Skeletal muscle cell (primary cell): Measurements from ENCODE around the gene FKBP5.
"Not testable (repeated sequence)": the region's sequence is repeated elsewhere in the genome, so short reads cannot be mapped to it uniquely, and the experiment has no call there.

ENCODE experiments used
- DNase-seq: peaks from one replicate; pipeline ENCODE4 v3.0.0-alpha.2; 2010; ENCODE audit warnings: low read depth
- H3K4me3 ChIP-seq: 2 replicates; pipeline ENCODE4 v1.5.1; 2011; ENCODE audit warnings: low read depth, mild to moderate bottlenecking, control low read depth, low read length, moderate library complexity

The FKBP5 gene

DNA sequence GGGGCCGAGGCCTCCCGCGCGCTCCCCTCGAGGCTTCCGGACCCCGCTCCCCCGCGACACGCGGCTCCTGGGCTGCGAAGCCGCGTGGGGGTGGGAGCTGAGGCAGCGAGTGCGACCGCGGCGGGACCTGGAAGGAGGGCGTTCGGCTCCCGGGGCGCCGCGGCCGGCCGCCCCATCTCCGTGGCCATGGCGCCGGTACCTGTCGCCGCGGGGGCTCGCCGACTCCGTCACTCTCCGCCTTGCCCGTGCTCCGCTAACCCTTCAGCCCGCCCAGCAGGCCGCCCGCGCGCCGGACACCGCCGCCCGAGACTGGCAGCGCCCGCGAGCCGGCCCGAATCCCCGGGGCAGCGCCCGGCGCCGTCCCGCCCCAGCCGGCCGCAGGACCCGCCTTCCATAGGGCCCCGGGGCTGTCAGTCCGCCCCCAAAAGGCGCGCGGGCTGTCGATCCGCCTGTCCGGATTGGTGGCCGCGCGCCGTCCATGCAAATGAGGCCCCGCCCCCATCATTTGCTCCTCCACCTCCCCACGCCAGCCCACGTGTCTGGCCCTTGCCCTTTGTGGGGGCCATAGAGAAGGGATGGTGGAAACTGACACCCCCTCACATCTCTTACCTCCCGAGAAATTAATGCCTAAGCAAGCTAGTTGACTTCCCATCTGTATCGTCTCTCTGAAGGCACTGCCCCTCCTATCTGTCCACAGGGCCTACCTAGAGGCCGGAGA is at the start of gene FKBP5:
FKBP5 (minus strand) TSS at position 311 of the 718 bp plus-strand sequence. CDS start 46,091 bp downstream, outside the sequence.
- peak; percentile 76 for DNase-seq
- H3K4me3 ChIP-seq: peak within 1 kb of the TSS; percentile 90

DNA sequence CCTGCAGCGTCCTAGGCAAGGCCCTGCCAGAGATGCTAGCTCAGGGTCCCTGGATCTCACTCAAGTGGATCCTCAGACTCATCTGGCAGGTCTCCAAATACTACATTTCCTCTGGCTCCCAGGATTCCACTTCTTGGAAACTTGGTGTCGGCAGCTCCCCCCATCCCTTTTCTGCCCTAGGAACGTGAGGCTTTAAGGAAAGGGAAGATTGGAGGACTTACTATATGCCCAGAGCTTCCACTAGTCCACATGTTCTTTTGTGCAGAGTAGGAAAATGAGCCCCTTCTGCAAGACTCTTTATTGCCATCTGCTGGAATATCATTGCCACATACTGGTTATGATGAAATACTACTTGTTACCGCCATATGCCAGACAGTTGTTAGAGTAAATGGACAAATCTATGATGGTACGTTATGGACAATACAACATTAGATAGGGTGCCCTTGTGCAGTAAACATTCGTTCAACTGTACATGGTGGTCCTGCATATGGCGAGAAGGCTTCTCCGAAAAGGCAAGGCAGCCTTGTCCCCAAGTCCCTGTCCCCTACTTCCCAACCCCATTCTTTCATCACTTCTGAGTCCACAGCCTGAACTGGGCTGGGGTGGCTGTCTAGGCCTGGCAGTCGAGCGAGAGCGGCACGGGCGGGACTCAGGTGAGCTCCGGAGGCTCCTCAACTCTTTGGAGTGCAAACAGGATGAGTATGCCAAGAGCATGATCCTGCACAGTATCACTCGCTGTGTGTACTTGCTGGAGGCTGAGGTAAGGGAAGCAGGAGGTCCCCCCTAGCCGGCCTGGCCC is 48.9 kb upstream of the FKBP5 start:
- DNase-seq: peak; percentile 59

DNA sequence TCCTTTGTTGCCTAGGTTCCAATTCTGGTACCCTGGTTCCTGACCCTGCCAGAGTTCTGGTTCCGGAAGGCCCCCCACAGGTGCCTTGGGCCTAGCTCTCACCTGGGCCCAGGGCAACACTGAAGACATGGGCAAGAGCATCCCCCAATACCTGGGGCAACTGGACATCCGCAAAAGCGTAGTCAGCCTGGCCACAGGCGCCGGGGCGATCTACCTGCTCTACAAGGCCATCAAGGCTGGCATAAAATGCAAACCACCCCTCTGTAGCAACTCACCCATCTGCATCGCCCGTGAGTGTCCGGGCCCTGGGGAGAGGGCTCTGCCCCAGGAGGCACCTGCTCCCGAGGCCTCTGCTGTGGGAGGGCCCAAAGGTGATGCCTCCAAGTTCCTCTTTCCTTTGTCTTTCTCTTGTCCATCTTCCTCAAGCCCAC is 48.3 kb upstream of the FKBP5 start, which contains the start of gene ARMC12:
ARMC12 (plus strand) TSS at position 51 of the 431 bp plus-strand sequence; CDS start at position 128, 77 bp downstream.
- H3K4me3 ChIP-seq: no peak within 1 kb of the TSS
- DNase-seq: no peak

More for the DNA sequence above, 48.9 kb upstream of the FKBP5 start:
- H3K4me3 ChIP-seq: no peak overlapping the region

DNA sequence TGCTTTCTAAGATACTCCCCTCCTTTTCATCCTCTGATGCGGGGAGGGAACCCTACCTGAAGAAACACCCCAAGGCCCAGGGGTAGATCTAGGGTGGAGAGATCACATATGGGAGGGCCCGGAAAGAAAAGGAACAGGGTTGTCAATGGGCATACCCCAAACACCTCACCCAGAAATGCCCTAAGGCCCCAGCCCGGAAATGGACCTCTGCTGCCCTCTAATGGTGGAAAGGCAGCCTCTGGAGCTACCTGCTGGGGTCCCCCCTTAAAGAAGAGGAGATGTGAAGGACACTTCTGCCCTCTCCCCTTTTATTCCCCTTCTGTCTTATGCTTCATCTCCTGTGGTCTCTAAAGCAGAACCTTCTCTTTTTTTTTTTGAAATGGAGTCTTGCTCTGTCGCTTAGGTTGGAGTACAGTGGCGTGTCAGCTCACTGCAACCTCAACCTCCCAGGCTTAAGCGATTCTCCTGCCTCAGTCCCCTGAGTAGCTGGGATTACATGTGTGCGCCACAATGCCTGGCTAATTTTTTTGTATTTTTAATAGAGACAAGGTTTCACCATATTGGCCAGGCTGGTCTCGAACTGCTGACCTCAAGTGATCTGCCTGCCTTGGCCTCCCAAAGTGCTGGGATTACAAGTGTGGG is 47.7 kb upstream of the FKBP5 start:
- H3K4me3 ChIP-seq: no peak overlapping the region
- DNase-seq: no peak

DNA sequence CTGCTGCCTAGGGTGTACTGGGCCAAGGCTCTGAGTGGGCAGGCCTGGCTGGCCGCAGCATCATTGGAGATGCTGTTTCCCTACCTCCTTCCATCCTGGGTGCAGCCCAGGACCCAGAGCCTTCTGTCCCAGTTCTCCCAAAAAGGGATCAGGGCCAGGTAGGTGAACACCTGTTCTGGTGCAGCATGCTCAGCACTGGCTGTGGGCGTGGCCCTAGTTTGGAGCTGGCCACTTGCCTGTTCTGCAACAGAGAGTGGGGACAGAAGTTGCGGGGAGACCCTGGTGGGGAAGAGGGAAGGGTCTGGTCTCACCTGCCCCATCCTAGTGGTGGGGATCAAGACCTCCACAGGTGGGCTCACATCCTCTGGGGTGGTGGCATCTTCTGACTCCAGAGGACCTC is 46.7 kb upstream of the FKBP5 start:
- H3K4me3 ChIP-seq: no peak overlapping the region
- no peak for DNase-seq

DNA sequence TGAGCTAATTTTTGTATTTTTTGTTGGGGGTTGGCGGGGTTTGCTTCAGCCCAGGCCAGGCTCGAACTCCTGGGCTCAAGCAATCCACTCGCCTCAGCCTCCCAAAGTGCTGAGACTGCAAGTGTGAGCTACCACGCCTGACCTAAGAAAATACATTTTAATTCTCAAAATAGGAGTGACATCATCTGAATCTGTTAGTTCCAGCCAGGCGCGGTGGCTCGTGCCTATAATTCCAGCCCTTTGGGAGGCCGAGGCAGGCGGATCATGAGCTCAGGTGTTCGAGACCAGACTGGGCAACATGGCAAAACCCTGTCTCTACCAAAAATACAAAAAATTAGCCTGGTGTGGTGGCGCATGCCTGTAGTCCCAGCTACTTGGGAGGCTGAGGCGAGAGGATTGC is 45.6 kb upstream of the FKBP5 start:
- not testable (repeated sequence) for H3K4me3 ChIP-seq

DNA sequence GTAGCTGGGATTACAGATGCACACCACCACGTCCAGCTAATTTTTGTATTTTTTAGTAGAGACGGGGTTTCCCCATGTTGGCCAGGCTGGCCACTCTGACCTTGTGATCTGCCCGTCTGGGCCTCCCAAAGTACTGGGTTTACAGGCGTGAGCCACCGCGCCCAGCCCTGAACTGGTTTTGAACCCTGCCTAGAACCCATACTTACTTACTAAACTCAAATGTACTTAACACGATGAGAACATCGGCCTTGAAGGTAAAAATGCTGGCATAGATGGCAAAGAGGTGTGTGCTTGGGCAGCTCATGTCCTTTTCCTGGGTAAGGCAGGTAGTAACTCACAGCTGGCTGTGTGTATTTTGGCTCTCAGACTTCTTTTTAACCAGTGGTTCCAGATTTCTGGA is 44.9 kb upstream of the FKBP5 start:
- no peak for DNase-seq
- no peak overlapping the region for H3K4me3 ChIP-seq

More for the DNA sequence above, 45.6 kb upstream of the FKBP5 start:
- not testable (repeated sequence) for DNase-seq

DNA sequence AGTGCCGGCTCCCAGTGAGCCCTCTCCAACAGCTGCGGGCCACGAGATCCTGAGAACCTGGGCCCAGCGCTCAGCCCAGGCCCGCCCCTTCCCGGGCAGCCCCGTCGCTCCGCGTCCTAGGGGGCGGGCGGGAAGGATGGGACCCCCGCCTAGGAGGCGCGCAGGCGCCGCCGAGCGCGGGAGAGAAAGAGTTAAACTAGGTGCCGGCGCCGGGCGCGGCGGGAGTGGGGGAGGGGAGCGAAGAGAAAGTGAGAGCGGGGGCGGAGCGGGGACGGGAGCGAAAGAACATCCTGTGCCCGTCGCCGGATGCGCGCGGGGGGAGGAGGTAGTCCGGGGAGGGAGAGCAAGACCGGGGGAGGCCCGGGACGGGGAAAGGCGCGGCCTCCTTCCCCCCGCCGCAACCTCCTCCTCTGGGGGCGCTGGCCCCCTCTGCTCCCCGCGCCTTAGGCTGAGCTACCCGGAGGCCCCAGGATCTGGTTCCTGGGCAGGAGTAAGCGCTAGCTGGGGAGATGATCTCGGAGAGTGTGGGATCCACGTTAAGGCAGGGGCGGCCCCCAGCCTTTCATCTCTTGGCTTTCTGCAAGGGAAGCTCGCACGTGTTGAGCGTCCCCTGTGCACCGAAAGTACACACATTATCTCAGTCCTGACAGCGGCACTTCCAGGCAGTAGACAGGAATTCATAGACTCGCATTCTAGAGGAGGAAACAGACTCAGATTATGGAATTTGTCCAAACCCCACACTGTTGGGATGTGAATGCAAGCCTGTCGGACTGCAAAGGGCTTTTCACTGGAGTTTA is 43.2 kb upstream of the FKBP5 start:
- H3K4me3 ChIP-seq: peak overlapping the region; percentile 51
- peak; percentile 98 for DNase-seq

DNA sequence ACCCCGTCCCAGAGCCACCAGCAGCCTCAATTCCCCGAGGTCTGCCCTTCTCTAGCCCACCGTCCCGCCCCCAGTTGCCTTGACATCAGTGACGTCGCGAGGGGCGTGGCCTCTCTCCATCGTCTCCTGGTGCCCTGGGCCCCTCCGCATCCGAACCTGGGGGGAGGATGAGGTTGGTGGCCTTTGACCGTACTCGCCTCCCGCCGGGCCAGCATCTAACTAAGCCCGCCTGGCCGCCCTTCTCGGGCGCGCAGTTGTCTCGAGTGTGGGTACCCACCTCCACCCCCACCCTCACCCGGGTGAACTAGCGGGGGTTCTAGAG is 42.7 kb upstream of the FKBP5 start:
- peak; percentile 83 for DNase-seq
- peak overlapping the region; percentile 51 for H3K4me3 ChIP-seq

DNA sequence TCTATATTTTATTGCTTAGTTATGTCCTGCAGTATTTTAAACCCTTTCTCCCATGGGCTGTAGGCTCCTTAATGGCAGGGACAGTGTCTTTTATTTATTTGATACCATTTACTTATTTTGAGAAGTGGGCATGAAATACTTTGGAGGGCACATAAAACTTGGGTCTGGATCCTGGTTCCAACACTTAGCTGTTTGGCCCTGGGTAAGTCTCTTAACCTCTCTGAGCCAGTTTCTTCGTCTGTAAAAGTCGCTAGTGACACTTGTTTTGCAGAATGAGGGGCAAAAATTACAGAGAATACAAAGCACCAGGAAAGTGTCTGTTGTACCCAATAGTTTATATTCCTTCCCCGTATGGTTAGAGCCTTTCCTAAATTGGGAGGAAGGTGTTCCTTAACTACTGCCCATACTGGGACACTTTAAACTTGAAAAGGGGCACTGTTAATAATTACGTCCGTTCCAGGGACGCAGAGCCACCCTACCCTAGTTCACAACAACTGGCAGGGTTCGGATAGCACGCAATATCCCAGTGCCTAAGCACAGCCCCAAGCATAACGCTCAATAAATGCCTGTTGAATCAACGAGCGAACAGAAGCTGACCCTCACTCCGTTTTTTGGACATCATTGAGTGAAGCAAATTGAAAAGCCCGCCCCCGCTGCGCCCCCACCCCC is 42.2 kb upstream of the FKBP5 start:
- H3K4me3 ChIP-seq: peak overlapping the region; percentile 32
- DNase-seq: no peak

DNA sequence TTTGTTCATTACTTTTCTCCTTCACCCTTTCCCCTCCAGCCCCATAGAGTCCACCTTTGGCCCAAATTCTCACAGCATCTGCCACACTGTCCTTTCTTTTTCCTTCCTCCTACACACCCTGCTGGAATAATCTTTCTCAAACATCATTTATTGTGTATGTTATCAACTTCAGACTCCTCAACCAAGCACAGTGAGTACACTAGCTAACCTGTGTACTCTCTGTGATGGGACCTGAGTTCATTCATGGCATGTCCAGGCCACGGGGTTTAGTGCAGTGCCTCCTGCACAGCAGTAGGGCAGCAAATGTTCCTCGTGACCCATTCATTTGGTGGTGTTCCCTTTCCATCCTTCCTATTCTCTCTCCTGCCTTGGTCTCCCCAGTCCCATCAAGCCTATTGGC is 41.0 kb upstream of the FKBP5 start:
- no peak for DNase-seq
- no peak overlapping the region for H3K4me3 ChIP-seq

DNA sequence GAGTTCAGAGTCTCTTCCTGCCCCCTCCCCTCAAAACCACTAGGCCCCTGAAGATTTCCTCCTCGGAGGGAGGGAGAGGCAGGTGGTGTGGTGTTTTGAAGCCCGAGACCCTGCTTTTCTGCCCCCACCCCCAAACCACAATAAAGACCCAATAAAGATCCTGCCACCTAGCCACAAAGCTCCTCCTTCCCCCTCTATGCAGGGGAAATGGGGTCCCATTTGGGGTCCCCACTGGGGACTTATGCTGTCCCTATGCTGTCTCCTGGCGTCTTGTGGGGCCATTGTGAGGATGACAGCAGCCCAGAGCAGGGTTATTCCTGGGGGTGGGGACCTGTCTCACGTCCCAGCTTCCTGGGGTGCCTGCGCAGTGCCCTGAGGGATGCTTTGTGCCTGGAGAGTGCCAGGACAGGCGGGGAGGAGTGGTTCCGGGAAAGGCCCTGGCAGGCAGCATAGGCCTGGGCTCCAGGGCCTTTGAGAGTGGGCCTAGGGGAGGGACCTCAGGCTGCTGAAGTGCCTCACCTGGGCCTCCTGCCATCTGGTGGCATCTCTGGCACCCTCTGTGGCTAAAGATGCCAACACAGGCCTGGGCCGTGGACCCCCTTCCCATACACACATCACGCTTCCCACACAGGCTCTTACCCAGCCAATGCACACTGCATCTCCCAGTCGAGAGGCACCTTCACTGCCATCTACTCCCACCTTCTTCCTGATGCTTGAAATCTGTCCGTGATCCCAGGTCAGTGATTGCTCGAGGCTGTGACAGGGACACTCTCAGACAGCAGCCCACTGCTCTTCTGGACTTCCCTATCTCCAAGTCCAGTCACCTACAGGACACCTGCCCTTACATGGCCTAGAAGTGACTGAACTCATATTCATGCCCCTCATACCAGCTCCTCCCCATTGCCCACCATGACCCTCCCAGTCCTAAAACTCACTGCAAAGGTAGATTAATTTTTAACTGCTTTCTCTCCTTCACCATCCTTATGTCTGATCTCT is 40.3 kb upstream of the FKBP5 start:
- H3K4me3 ChIP-seq: no peak overlapping the region

DNA sequence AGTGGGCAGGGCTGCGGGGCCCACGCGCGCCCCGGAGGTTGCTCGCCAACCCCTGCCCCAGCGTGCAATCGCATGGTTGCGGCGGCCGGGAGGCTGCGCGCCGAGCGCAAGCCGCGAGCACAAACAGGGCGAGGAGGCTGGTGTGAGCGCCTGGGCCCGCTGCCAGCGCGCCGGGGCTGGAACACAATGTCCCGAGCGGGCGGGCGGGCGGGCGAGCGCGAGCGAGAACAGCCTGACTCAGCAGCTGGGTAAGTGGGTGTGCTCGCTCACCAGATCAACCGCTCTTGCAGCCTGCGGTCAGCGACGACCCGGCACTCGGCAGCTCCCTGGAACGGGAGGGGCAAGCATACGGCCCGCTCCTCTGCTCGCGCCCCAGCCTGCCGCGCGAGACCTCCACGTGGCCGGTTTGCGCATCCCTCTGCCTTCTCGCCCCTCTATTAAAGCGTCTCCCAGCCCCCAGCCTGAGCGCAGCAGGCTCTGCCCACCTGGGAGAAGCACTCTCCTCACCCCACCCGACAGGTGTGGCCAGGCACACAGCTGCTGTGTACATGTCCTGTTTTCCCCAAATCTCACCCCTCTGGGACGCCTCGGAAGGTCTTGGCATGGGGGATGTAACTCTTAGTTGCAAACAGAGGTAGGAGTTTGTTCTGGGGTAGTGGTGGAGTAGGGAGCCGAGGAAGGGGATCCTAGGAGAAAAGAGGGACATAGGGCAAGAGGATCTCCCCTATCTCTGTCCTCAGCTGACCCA is 39.4 kb upstream of the FKBP5 start:
- DNase-seq: peak; percentile 99
- H3K4me3 ChIP-seq: peak overlapping the region; percentile 47

More for the DNA sequence above, 40.3 kb upstream of the FKBP5 start:
- no peak for DNase-seq

DNA sequence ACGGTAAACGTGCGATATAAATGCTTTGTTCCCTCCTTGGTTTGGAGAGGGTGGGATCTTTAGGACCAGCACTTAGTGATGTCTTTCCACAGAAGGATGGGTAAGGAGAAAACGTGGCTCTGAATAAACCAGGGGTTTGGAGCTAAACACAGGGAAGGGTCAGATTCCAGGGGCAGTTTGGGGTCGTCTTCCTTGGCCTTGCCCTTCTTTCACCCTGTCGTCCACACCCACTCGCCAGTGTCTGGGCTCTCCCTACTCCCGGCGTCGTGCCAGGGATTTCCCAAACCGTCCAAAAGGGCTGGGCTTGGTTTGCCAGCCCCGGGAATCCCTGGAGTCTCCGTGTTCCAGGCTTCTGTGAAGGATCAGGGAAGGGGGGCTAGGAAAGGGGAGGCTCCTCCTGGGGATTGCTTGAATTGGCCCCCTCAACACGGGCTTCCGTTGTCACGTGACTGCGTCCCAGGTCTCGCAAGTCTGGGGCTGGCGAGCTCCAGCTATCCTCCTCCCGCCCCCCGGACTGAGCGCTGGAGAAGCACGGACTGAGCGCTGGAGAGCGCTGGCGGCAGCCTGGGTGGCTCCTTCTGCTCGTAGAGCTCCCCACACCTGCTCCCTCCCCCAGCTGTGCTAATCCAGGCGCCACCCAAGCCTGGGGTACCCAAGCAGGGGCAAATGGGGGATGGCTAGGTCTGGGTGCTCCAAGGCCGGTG is 38.7 kb upstream of the FKBP5 start:
- peak; percentile 95 for DNase-seq
- peak overlapping the region; percentile 47 for H3K4me3 ChIP-seq

DNA sequence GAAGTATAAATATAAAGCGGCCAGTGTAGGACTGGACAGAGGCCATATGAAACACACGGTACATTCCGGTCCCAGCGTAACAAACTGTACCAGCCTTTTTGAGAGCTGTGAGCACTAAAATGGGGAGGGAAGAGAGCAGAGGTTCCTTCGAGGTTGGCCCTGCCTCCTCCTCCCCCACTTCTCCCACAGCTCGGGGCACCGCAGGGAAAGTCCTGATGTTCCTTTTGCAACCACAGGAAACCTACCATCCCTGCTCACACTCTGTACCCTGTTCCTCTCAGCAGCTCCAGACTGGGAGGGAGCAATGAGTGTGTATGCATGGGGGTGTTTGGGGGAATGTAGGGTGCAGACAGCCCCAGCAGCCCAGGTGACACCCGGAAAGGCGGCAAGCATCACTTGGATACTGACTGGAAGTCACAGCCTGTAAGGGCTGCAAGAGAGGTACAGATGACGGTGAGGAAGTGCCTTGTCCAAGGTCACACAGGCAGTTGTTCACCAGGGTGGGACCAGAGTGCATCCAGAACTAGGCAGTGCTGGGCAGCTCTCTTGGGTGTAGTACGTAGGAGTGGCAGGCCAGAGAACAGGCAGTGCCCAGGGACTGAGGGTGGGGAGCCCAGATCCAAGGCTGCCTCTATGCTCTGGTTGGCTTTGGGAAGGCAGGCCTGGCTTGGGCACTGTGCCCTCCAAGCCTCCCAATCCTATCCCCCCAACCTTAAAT is 37.2 kb upstream of the FKBP5 start:
- peak; percentile 90 for DNase-seq

More for the DNA sequence above, 37.2 kb upstream of the FKBP5 start:
- no peak overlapping the region for H3K4me3 ChIP-seq
